SK-N-SH treated with all-trans-retinoic acid at 6 μM for 48 hours (cell line): ENCODE results near the gene UBE3C.

Experiments used
- ATAC-seq: fragments of 200-7000 bp; cut with Tn5 transposase; 3 replicates; pipeline ENCODE4 v1.9.1; 2020; ENCODE audit warnings: mild to moderate bottlenecking, moderate library complexity
- BACH2 ChIP-seq: fragments of 250-450 bp; sonication (Bioruptor Pico); IDR thresholded peaks from 2 replicates; pipeline ENCODE4 v1.9.0; 2021; ENCODE audit warnings: mild to moderate bottlenecking, borderline replicate concordance
- CREB5 ChIP-seq: fragments of 250-450 bp; sonication (Bioruptor Pico); IDR thresholded peaks from 2 replicates; pipeline ENCODE4 v1.5.1; 2020; ENCODE audit warnings: low read depth, mild to moderate bottlenecking, moderate library complexity
- CSDC2 ChIP-seq: fragments of 250-450 bp; sonication (Bioruptor Pico); IDR thresholded peaks from 2 replicates; pipeline ENCODE4 v1.5.0; 2020; ENCODE audit warnings: mild to moderate bottlenecking, moderate library complexity
- ESRRG ChIP-seq: fragments of 250-450 bp; sonication (Bioruptor Pico); IDR thresholded peaks from 2 replicates; pipeline ENCODE4 v1.6.1; 2021; ENCODE audit warnings: mild to moderate bottlenecking
- GLIS3 ChIP-seq: fragments of 250-450 bp; sonication (Bioruptor Pico); IDR thresholded peaks from 2 replicates; pipeline ENCODE4 v1.5.0; 2020; ENCODE audit warnings: mild to moderate bottlenecking, moderate library complexity
- ISL1 ChIP-seq: fragments of 250-450 bp; sonication (Bioruptor Pico); IDR thresholded peaks from 2 replicates; pipeline ENCODE4 v2.1.2; 2022; ENCODE audit warnings: mild to moderate bottlenecking, moderate library complexity
- OSR1 ChIP-seq: fragments of 250-450 bp; sonication (Bioruptor Pico); IDR thresholded peaks from 2 replicates; pipeline ENCODE4 v1.8.0; 2022; ENCODE audit warnings: moderate library complexity, mild to moderate bottlenecking, inconsistent platforms
- PATZ1 ChIP-seq: fragments of 250-450 bp; sonication (Bioruptor Pico); IDR thresholded peaks from 2 replicates; pipeline ENCODE4 v1.8.0; 2020; ENCODE audit warnings: mild to moderate bottlenecking, moderate library complexity, borderline replicate concordance
- POU6F1 ChIP-seq: fragments of 250-450 bp; sonication (Bioruptor Pico); IDR thresholded peaks from 2 replicates; pipeline ENCODE4 v1.8.0; 2021; ENCODE audit warnings: low read depth, mild to moderate bottlenecking, moderate library complexity, borderline replicate concordance
- PPARA ChIP-seq: fragments of 250-450 bp; sonication (Bioruptor Pico); IDR thresholded peaks from 2 replicates; pipeline ENCODE4 v1.5.0; 2020; ENCODE audit warnings: mild to moderate bottlenecking, borderline replicate concordance
- RARB ChIP-seq: fragments of 250-450 bp; sonication (Bioruptor Pico); IDR thresholded peaks from 2 replicates; pipeline ENCODE4 v1.8.0; 2021; ENCODE audit warnings: mild to moderate bottlenecking, moderate library complexity
- SNAI2 ChIP-seq: fragments of 250-450 bp; sonication (Bioruptor Pico); IDR thresholded peaks from 2 replicates; pipeline ENCODE4 v1.5.0; 2020; ENCODE audit warnings: mild to moderate bottlenecking, moderate library complexity
- TCF4 ChIP-seq: fragments of 250-450 bp; sonication (Bioruptor Pico); IDR thresholded peaks from 2 replicates; pipeline ENCODE4 v1.8.0; 2021; ENCODE audit warnings: mild to moderate bottlenecking, moderate library complexity, borderline replicate concordance
- TOX ChIP-seq: fragments of 250-450 bp; sonication (Bioruptor Pico); IDR thresholded peaks from 2 replicates; pipeline ENCODE4 v1.8.0; 2021; ENCODE audit warnings: mild to moderate bottlenecking, moderate library complexity, borderline replicate concordance
- ZC3H10 ChIP-seq: fragments of 250-450 bp; sonication (Bioruptor Pico); IDR thresholded peaks from 2 replicates; pipeline ENCODE4 v1.5.1; 2021; ENCODE audit warnings: mild to moderate bottlenecking, moderate library complexity
- ZFP3 ChIP-seq: fragments of 250-450 bp; sonication (Bioruptor Pico); IDR thresholded peaks from 2 replicates; pipeline ENCODE4 v1.5.0; 2020; ENCODE audit warnings: mild to moderate bottlenecking, moderate library complexity
- ZFP30 ChIP-seq: fragments of 450-650 bp; formaldehyde crosslinking; IDR thresholded peaks from 2 replicates; pipeline ENCODE4 v1.5.0; 2022; ENCODE audit warnings: mild to moderate bottlenecking, moderate library complexity
- ZNF565 ChIP-seq: fragments of 450-650 bp; formaldehyde crosslinking; conservative IDR thresholded peaks from 2 replicates; pipeline ENCODE4 v1.5.0; 2020; ENCODE audit warnings: low read depth, mild to moderate bottlenecking, moderate library complexity
- ZNF70 ChIP-seq: fragments of 450-650 bp; formaldehyde crosslinking; IDR thresholded peaks from 2 replicates; pipeline ENCODE4 v1.5.0; 2020; ENCODE audit warnings: mild to moderate bottlenecking, moderate library complexity
- ZNF8 ChIP-seq: fragments of 450-650 bp; formaldehyde crosslinking; IDR thresholded peaks from 2 replicates; pipeline ENCODE4 v1.5.0; 2020; ENCODE audit warnings: mild to moderate bottlenecking, moderate library complexity
- TF ChIP-seq, protein P1 (sequence below): fragments of 250-450 bp; sonication (Bioruptor Pico); IDR thresholded peaks from 2 replicates; pipeline ENCODE4 v1.5.1; 2021; ENCODE audit warnings: mild to moderate bottlenecking, moderate library complexity

Gene UBE3C

GRCh38 chr7:157125376-157126223, 13.1 kb upstream of the UBE3C start:
- TF ChIP-seq CREB5, result no peak
- TF ChIP-seq OSR1, result no peak
- TF ChIP-seq TCF4 (CRISPR knock-in tag), result no peak
- TF ChIP-seq ZC3H10 (CRISPR knock-in tag), result no peak
- no peak for TF ChIP-seq ZFP30 (CRISPR knock-in tag)
- no peak for TF ChIP-seq ESRRG
- TF ChIP-seq PPARA (CRISPR knock-in tag), result no peak
- TF ChIP-seq CSDC2 (CRISPR knock-in tag), result no peak
- no peak for TF ChIP-seq TOX (CRISPR knock-in tag)
- no peak for TF ChIP-seq POU6F1 (CRISPR knock-in tag)
- TF ChIP-seq, protein P1, sequence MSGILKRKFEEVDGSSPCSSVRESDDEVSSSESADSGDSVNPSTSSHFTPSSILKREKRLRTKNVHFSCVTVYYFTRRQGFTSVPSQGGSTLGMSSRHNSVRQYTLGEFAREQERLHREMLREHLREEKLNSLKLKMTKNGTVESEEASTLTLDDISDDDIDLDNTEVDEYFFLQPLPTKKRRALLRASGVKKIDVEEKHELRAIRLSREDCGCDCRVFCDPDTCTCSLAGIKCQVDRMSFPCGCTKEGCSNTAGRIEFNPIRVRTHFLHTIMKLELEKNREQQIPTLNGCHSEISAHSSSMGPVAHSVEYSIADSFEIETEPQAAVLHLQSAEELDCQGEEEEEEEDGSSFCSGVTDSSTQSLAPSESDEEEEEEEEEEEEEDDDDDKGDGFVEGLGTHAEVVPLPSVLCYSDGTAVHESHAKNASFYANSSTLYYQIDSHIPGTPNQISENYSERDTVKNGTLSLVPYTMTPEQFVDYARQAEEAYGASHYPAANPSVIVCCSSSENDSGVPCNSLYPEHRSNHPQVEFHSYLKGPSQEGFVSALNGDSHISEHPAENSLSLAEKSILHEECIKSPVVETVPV, result no peak
- no peak for TF ChIP-seq ZNF70 (CRISPR knock-in tag)
- no peak for TF ChIP-seq PATZ1 (CRISPR knock-in tag)
- TF ChIP-seq GLIS3, result no peak
- no peak for TF ChIP-seq BACH2 (CRISPR knock-in tag)
- TF ChIP-seq ISL1, result no peak
- TF ChIP-seq ZNF565 (CRISPR knock-in tag), result no peak
- TF ChIP-seq ZNF8, result no peak
- TF ChIP-seq RARB (CRISPR knock-in tag), result no peak
- TF ChIP-seq ZFP3, result no peak
- no peak for ATAC-seq

DNA sequence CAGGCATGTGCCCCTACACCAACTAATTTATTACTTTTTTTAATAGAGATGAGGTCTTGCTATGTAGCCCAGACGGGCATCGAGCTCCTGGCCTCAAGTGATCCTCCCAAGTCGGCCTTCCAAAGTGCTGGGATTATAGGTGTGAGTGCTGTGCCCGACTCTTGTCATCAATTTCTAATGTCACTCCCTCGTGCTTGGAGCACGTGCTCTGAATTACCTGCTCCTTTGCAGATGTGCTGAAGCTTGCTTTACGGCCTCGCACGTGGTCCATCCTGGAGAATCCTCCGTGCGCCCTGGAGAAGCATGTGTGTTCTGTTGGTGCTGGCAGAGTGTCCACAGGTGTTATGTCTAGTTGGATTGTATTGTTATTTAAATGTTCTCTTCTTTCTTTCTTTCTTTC, 11.8 kb upstream of the UBE3C start:
- TF ChIP-seq SNAI2 (no peak), ZNF565 (CRISPR knock-in tag) (no peak), ZFP30 (CRISPR knock-in tag) (no peak), ZC3H10 (CRISPR knock-in tag) (no peak), PPARA (CRISPR knock-in tag) (no peak), POU6F1 (CRISPR knock-in tag) (no peak), CSDC2 (CRISPR knock-in tag) (no peak), ZNF70 (CRISPR knock-in tag) (no peak), ZFP3 (no peak), TCF4 (CRISPR knock-in tag) (no peak), OSR1 (no peak)
- no peak for ATAC-seq

GRCh38 chr7:157129200-157129599, 9.5 kb upstream of the UBE3C start:
- no peak for ATAC-seq
- TF ChIP-seq TOX (CRISPR knock-in tag) (no peak), ZNF8 (no peak), ZNF565 (CRISPR knock-in tag) (no peak), BACH2 (CRISPR knock-in tag) (no peak), OSR1 (no peak)
- TF ChIP-seq, protein P1, result no peak
